Measurements from ENCODE around the gene SUFU.

Gene SUFU

GRCh38 chr10:102674566-102674965 lies 170.8 kb downstream of the SUFU start:
- no peak for DNase-seq (ENCODE audit: low read depth)

- no peak for DNase-seq (ENCODE audit: low read depth)
Observed at GRCh38 chr10:102675011-102675665, 171.4 kb downstream of the SUFU start.

DNA sequence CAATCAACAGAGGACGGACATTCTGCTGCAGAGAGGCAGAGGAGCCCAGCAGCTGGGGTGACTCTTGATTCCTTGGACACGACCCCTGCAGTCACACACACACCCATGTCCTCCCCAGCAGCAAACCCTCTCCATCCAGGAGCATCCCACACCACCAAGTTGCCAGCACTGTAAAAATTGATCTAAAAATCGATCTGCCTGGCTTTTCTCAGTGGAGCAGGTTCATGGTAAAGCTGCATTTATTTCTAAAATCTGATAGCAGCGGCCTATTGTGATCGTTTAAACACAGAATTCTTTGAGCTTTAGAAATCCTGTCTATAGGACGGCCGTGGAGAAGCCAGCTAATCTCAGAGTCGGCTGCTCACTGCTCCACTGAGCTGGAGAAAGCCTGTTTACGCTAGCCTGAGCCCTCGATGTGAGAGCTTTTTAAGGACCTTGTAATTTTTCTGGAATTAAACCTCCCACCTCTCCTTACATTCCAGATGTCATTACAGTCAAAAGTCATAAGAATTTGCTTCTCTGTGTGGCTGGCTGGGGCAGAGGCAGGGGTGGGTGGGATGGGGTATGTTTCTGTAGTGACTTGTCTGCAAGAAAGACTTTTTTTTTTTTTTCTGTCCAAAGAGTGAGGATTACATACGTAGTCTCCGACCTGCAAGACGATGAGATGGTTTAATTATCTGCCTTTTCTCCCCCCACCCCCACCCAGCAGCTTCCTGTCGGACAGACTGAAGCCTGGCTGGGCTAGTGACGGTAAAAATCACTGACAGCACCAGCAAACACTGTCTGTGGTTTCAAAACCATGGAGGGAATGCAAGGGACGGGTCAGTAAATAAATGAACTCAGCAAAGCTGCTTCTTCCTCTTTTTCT lies 172.1 kb downstream of the SUFU start:
- peak; percentile 58 for DNase-seq (ENCODE audit: low read depth)

DNA sequence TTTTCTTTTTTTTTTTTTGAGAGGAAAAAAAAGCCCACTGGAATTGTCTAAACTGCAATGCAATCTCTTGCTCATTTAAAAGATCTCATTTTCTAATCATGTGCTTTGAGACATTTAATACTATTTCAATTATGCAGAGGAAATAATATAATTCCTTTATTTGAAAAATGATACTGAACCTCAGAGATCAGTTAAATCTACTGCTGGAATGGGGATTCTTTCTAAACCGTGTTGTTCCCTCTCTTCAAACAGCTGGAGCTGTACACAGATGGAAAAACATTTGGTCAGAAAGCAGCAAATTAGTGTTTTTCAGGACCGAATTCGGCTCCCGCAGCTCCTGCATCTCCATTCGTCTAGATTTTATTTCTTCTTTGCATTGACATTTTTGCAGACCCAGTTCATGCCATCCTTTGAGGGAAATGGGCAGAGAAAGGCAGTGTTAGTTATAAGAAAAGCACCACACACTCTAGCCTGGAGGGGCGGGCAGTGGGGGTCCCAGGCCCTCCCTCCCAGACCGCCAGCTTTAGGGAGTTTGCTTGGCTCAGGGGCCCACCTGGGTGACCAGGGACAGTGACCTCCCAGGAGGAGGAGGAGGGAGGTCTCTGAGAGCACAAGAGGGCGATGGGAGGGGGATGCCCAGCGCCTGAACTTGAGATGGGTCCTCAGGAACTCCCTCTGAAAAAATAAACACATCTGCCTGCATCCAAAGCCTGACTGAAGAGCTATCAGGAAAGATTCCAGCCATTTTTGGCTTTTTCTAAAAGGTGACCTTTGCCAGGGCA lies 173.0 kb downstream of the SUFU start:
- DNase-seq (ENCODE audit: low read depth) = no peak

GRCh38 chr10:102677331-102678067 lies 173.7 kb downstream of the SUFU start:
- no peak for DNase-seq (ENCODE audit: low read depth)

DNA sequence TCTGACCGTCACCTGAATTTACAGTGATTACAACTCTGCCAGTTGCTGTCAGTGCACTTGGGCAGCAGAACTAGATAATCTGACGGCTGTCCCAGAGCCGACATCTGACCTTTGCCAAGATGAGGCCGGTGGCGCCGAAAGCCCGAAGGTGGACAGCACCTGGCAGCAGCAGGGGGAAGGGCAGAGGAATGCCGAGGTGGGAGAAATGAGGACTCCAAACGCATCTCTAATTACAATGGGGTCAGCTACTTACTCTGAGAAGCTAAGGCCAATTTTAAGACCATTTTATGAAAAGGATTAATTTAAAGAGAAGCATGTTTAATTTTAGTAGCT lies 174.3 kb downstream of the SUFU start:
- no peak for DNase-seq (ENCODE audit: low read depth)

DNA sequence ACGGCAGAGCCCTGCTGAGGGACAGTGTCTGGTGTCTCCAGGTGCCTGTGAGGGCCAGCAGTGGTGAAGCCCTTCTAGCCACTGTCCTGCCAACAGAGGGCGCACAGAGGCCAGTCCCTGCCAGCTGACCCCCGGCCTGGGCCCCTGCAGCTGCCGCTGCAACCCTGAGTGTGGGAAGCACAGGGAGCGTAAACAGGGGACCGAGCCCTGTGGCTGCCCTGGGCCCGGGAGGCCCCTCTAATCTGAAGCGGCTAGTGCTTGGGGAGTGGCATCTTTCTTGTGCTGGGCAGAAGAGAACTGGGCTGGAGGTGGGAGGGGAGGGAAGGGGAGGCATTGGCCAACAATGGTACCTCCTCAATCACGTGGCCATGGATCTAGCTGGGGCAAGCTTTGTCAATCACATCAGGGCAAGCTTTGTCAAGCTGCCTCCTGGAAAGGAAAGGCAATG lies 175.1 kb downstream of the SUFU start:
- DNase-seq (ENCODE audit: low read depth) = no peak

DNA sequence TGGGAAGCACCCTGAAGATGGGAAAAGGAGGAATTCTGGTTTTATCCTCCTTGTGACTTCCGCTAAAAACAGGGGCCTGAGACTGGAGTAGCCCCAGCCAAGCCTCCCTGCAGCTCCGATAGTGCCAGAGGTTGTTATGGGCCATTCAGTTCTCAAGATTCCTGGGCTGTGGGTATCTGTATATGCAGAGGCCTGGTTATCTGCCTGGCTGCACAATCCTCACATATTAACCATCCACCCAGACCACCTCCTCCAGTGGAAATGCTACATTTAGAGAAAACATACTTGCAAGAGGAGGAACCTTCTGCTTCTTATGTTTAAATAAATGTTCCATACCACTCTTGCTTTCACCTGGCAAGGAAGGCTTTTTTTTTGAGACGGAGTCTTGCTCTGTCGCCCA lies 175.8 kb downstream of the SUFU start:
- no peak for DNase-seq (ENCODE audit: low read depth)

DNA sequence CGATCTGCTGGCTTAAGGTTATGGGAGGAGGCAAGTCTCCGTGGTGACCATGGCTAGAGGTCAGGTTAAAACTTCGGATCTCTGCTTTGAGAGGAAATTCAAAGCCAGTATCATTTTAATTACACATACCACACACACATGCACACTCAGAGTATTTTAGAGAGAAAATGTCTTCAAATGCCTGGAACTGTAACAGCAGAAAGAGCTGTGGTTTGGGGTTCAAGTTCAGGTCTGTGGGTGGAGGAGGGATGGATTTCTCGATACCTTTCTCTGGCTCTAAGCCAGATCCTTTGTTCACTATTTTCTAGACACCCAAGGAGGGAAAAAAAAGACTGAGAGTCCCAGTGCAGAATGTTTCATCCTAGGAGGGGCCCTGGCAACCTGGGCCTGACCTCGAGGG lies 177.9 kb downstream of the SUFU start:
- DNase-seq (ENCODE audit: low read depth) = no peak

DNA sequence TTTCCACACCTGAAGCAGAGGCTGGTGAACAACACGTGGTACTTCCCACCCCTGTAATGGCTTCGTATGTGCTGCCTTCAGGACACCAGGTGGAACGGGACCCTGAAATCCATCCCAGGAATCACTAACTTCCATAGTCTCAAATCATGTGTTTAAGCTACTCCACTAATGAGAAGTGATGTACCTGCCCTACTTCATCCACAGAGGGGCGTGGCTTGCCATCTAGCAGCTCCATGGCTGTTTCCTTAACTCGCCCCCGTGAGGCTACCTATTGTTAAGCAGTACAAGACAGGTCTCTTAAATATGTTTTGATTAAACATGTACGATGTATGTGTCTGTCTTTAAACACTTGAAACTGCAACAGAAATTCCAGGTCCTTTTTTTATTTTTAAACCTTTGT lies 178.6 kb downstream of the SUFU start:
- DNase-seq (ENCODE audit: low read depth) = no peak

DNA sequence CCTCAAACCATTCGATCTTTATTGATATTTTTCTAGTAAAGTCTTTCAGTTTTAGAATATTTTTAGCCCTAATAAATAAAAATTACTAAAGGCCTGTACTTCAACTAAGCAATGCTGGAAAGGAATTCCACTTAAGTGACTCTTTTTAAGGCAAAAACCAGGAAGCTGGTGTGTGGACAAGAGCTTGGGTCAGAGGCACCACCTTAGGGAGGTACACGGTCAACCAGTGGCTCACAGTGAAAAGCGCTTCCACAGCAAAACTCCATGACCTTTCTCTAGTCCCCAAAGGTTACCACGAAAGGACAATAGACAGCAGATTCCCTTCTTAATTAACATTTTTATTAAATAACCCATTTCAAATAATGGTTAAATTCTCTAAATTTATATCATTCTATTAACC lies 179.2 kb downstream of the SUFU start:
- no peak for DNase-seq (ENCODE audit: low read depth)

All from stromal cell of bone marrow (primary cell).